ENCODE results near the gene HOXC5. TPM values are rescaled to one million over a fixed set of nuclear protein-coding genes. Genes with fewer than 3 reads are reported as not detected.

The HOXC5 gene
- total RNA-seq, 1 experiment from 2014 or later, result not detected

DNA sequence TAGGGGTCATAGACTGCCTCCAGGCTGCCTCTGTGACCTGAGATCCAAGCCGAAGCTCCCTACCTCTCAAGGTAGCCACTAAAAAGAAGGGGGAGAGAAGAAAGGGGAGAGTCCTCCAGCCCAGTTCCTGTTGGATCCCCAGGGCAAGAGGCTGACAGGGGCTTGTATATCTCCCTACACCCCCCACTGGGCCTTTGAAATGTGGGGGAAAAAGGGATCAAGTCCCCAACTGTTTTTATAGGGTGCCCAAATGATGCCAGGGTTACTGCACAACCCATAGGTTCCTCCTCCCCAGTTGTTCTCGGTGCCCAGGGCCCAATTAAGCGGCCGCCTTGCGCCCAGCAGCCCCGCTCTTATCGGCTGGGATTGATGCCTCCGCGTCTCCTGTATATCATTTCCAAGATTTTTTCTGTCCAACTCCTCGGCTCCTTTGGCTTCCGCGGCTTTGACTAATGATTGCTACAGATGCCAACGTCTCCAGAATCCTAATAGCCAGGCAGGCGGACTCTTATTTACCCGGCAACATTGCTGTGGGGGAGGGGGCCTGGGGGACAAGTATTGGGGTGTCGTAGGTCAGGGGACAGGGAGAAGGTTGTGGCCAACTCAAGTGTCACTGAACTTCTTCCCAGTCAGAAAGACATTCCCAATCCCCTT, 13.1 kb downstream of the HOXC5 start:
- no peak overlapping the region for H2BK12ac ChIP-seq (ENCODE audit: insufficient read length, low read depth, low read length)
- no peak overlapping the region for H3K4me3 Mint-ChIP-seq
- H4K20me1 ChIP-seq (ENCODE audit: control insufficient read depth, insufficient read depth, insufficient read length), result no peaks in the 10 kb centered on the region
- H3K79me2 ChIP-seq (ENCODE audit: insufficient read depth, low read length), result no peaks in the 10 kb centered on the region
- no peak overlapping the region for H3K9ac ChIP-seq (ENCODE audit: extremely low read depth, insufficient read length, low read length)
- H3K4me2 ChIP-seq (ENCODE audit: insufficient read depth, insufficient read length, low read length), result no peak overlapping the region
- no peak overlapping the region for H3K23ac ChIP-seq (ENCODE audit: insufficient read length, low read depth, low read length)
- no peak overlapping the region for H2BK20ac ChIP-seq (ENCODE audit: low read depth, low read length, poor library complexity, severe bottlenecking)
- H2BK5ac ChIP-seq (ENCODE audit: insufficient read length, low read length), result no peak overlapping the region
- H3K36me3 Mint-ChIP-seq (ENCODE audit: insufficient read depth in 1 of 3, low read depth in 3 of 3), result no peaks in the 10 kb centered on the region
- no peaks in the 10 kb centered on the region for H3K9me3 ChIP-seq (ENCODE audit: control insufficient read depth, low read depth, low read length)
- H2BK120ac ChIP-seq (ENCODE audit: low read depth, low read length, poor library complexity, severe bottlenecking), result no peak overlapping the region
- peaks cover 99% of the 10 kb centered on the region for H3K27me3 ChIP-seq (ENCODE audit: insufficient read depth, low read length)
- H3K9me3 Mint-ChIP-seq, result peaks cover 2 to 13% of the 10 kb centered on the region in 2 experiments; a peak in 3 of 5 replicates
- H3K27me3 Mint-ChIP-seq (ENCODE audit: low read depth), result peaks cover 100% of the 10 kb centered on the region
- no peak overlapping the region for H2AFZ ChIP-seq (ENCODE audit: low read length)
- no CpG with 5 or more reads among the region's 16 CpGs for WGBS (ENCODE audit: extremely low coverage, insufficient read length, low lambda C conversion rate)
- H3K18ac ChIP-seq (ENCODE audit: insufficient read length, low read depth, low read length), result no peak overlapping the region
- no peak overlapping the region for H4K5ac ChIP-seq (ENCODE audit: insufficient read length, low read depth, low read length)
- no peak overlapping the region for H2AK5ac ChIP-seq (ENCODE audit: insufficient read length, low read length)
- no peak for DNase-seq
- no peak overlapping the region for H3K14ac ChIP-seq (ENCODE audit: insufficient read depth, low read length)
- H3K4me1 ChIP-seq (ENCODE audit: insufficient read depth, low read length), result no peaks in the 10 kb centered on the region
- no peak overlapping the region for H3K56ac ChIP-seq (ENCODE audit: insufficient read length, low read depth, low read length)
- H3K4me1 Mint-ChIP-seq, result peaks cover 3 to 19% of the 10 kb centered on the region in 2 experiments
- no peak overlapping the region for H3K27ac ChIP-seq (ENCODE audit: insufficient read length, low read depth, low read length)
- H3K23me2 ChIP-seq (ENCODE audit: insufficient read length, low read depth, low read length, poor library complexity, severe bottlenecking), result no peaks in the 10 kb centered on the region
- no peak overlapping the region for H3T11ph ChIP-seq (ENCODE audit: low read length)
- no peak overlapping the region for H3K4ac ChIP-seq (ENCODE audit: low read depth, low read length)
- H4K8ac ChIP-seq (replicated peaks; ENCODE audit: insufficient read length, low read depth, low read length), result no peak overlapping the region
- no peak overlapping the region for H3K27ac Mint-ChIP-seq
- no peak overlapping the region for H4K91ac ChIP-seq (ENCODE audit: insufficient read length, low read depth, low read length)
- H3K79me1 ChIP-seq (ENCODE audit: insufficient read depth, low read depth, low read length, poor library complexity, severe bottlenecking), result no peaks in the 10 kb centered on the region
- H2BK15ac ChIP-seq (ENCODE audit: low read depth, low read length), result no peak overlapping the region
- TF ChIP-seq, protein P1, sequence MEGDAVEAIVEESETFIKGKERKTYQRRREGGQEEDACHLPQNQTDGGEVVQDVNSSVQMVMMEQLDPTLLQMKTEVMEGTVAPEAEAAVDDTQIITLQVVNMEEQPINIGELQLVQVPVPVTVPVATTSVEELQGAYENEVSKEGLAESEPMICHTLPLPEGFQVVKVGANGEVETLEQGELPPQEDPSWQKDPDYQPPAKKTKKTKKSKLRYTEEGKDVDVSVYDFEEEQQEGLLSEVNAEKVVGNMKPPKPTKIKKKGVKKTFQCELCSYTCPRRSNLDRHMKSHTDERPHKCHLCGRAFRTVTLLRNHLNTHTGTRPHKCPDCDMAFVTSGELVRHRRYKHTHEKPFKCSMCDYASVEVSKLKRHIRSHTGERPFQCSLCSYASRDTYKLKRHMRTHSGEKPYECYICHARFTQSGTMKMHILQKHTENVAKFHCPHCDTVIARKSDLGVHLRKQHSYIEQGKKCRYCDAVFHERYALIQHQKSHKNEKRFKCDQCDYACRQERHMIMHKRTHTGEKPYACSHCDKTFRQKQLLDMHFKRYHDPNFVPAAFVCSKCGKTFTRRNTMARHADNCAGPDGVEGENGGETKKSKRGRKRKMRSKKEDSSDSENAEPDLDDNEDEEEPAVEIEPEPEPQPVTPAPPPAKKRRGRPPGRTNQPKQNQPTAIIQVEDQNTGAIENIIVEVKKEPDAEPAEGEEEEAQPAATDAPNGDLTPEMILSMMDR (conservative IDR thresholded peaks at IDR 0.05), result no peak
